GM12865 (cell line): ENCODE measurements around the gene AHR.

Source experiments
- DNase-seq: peaks from one replicate; pipeline ENCODE4 v3.0.0; 2010; ENCODE audit warnings: low read depth
- H3K4me3 ChIP-seq: 2 replicates; pipeline ENCODE4 v1.5.1; 2011; ENCODE audit warnings: mild to moderate bottlenecking, low read depth, low read length, control low read depth
- TF ChIP-seq, protein P1 (sequence below): IDR thresholded peaks from 2 replicates; pipeline ENCODE4 v1.5.1; 2011; ENCODE audit warnings: low read length, control low read depth, low read depth, inconsistent platforms; ENCODE audit not compliant: insufficient read depth; ENCODE audit errors: missing control alignments

Gene AHR

DNA sequence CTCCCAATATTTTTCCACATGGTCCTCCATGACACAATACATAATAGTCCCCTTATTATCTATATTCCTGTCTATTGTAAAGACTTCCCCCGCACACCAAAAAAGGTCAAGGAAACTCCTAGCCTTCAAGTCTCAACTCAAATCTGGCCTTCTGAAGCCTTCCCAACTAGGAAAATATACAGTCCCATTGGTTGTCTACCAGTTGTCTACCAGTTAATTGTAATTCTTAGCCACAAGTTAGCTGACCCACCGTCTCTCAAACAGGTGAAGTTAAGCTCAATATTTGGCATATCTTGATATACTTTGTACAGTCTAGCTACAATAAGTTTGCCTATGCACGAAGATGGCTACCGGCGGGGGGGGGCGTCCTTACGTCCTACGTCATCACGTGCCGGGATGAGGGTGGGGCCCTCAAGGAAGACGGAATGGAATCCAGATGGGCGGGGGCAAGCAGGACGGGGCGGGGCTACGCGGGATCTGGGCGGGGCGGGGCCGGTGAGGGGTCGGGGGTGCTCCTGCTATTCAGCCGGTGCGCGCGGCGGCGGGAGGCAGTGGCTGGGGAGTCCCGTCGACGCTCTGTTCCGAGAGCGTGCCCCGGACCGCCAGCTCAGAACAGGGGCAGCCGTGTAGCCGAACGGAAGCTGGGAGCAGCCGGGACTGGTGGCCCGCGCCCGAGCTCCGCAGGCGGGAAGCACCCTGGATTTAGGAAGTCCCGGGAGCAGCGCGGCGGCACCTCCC lies at the start of gene AHR:
TSS of gene AHR (plus strand) at position 551 of the 738 bp plus-strand sequence. CDS start 613 bp downstream, outside the sequence.
- H3K4me3 ChIP-seq: peak within 1 kb of the TSS; percentile 80
- TF ChIP-seq, protein P1, sequence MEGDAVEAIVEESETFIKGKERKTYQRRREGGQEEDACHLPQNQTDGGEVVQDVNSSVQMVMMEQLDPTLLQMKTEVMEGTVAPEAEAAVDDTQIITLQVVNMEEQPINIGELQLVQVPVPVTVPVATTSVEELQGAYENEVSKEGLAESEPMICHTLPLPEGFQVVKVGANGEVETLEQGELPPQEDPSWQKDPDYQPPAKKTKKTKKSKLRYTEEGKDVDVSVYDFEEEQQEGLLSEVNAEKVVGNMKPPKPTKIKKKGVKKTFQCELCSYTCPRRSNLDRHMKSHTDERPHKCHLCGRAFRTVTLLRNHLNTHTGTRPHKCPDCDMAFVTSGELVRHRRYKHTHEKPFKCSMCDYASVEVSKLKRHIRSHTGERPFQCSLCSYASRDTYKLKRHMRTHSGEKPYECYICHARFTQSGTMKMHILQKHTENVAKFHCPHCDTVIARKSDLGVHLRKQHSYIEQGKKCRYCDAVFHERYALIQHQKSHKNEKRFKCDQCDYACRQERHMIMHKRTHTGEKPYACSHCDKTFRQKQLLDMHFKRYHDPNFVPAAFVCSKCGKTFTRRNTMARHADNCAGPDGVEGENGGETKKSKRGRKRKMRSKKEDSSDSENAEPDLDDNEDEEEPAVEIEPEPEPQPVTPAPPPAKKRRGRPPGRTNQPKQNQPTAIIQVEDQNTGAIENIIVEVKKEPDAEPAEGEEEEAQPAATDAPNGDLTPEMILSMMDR: no peak
- peak; percentile 98 for DNase-seq

DNA sequence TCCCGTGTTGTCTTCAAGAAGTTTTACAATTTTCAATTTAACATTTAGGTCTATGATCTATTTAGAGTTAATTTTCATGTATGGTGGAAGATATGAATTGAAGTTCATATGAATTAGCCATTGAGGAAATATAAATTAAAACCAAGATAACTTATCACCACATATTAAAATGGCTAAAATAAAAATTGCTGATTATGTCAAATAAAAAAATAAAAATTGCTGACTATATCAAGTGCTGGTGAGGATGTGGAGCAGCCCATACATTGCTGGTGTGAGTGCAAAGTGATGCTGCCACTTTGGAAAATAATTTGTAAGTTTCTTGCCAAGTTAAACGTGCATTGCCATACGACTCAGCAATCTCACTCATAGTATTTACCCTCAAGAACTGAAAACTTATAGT lies 44.6 kb upstream of the AHR start:
- TF ChIP-seq, protein P1: no peak
- DNase-seq: no peak

DNA sequence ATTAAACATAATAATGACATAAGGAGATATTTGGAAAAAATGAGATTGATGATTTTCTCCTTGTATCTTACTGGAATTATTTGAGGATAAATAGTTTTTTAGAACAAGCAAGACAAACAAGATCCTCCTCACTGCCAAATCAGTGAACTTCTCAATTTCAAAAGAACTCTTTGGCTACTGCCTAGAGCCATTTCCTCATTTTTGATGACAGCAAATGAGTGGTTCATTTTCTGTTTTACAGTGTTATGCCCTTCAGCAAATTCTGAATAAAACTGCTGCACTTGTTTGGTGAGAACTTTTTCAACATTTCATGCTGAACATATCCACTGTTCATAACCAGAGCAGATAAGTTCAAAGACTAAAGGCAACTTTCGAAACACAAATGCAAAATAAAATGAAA lies 42.5 kb upstream of the AHR start:
- DNase-seq: no peak
- TF ChIP-seq, protein P1: no peak

More for the DNA sequence above, 44.6 kb upstream of the AHR start:
- H3K4me3 ChIP-seq: no peak overlapping the region

DNA sequence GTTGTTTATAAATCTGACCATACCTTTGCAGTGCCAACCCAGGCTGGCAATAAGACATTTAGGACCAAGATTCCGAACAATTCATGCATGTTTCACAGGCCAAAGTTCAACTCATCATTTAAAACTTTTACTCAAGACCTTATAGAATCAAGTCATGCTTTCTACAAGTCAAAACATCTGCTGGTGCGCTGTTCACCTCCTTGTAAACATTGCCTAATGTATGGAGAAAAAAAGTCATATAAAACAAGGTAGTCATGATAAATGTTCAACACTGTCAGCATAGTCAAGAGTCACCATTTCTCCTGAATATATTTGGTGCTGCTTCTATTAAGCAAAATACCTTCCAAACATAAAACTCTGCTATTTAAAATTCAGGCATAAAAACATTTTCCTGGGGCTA lies 42.1 kb upstream of the AHR start:
- no peak for DNase-seq
- no peak overlapping the region for H3K4me3 ChIP-seq
- TF ChIP-seq, protein P1: no peak

More for the DNA sequence above, 42.5 kb upstream of the AHR start:
- no peak overlapping the region for H3K4me3 ChIP-seq

DNA sequence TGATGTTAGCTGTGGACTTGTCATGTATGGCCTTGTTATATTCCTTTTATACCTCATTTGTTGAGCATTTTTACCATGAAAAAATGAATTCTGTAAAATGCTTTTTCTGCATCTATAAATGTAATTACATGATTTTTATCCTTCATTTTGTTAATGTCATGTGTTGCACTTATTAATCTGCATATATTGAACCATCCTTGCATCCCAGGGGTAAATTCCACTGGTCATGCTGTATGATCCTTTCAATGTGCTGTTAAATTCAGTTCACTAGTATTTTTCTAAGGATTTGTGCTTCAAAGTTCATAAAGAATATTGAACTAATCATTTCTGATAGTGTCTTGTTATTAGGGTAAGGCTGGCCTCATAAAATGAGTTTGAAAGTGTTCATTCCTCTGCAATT lies 31.9 kb upstream of the AHR start:
- DNase-seq: no peak
- TF ChIP-seq, protein P1: no peak

DNA sequence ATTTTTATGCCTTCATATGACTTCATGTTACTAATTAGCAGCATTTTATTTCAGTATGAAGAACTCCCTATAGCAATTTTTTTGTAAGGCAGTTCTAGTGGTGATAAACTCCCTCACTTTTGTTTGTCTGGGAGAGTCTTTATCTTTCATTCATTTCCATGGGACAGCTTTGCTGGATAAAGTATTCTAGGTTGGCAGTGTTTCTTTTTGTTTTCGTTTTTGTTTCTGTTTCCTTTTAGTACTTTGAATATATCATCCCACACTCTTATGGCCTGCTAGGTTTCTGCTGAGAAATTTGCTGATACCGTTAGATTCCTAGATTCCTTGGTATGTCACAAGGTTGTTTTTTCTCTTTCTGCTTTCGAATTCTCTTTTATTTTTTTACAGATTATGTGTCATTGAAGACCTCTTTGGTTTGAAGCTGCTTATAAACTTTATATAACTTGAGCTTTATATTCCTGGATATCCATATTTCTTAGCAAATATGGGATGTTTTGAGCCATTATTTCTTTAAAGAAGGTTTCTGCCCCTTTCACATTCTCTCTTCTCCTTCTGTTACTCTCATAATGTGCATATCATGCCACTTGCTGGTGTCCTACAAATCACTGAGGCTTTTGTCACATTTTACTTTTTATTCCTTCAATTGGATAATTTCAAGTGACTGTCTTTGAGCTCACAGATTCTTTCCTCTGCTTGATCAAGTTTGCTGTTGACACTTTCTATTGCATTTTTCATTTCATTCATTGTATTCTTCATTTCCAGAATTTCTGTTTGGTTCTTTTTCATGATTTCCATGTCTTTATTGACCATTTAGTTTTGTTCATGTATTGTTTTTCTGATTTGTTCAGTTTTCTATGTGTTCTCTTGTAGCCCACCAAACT lies 28.9 kb upstream of the AHR start:
- H3K4me3 ChIP-seq: no peak overlapping the region
- DNase-seq: no peak

More for the DNA sequence above, 31.9 kb upstream of the AHR start:
- H3K4me3 ChIP-seq: no peak overlapping the region

More for the DNA sequence above, 28.9 kb upstream of the AHR start:
- TF ChIP-seq, protein P1: no peak
